Sigmoid colon (tissue), 4 donors: Measurements from ENCODE around the gene MBD2.

Experiments
- POLR2A ChIP-seq, 2 donors: fragments of 450-650 bp; IDR thresholded peaks; one replicate each; pipeline ENCODE4 v1.6.1; 2016; ENCODE audit warnings: antibody characterized with exemption in 2 of 2, mild to moderate bottlenecking in 2 of 2, moderate library complexity in 2 of 2
- POLR2AphosphoS5 ChIP-seq, 4 donors: sonication (generic); formaldehyde crosslinking; IDR thresholded peaks; one replicate each; pipeline ENCODE4 v1.6.1; 2017; ENCODE audit warnings: antibody characterized with exemption in 4 of 4
- TF ChIP-seq, protein P1 (sequence below), 4 experiments: fragments of 450-650 bp in 3 of 4; fragments of 200-600 bp in 1 of 4; IDR thresholded peaks; one replicate each; pipeline ENCODE4 v1.5.1; 2016 to 2019; ENCODE audit warnings: antibody characterized with exemption in 4 of 4, mild to moderate bottlenecking in 3 of 4, moderate library complexity in 2 of 4

DNA sequence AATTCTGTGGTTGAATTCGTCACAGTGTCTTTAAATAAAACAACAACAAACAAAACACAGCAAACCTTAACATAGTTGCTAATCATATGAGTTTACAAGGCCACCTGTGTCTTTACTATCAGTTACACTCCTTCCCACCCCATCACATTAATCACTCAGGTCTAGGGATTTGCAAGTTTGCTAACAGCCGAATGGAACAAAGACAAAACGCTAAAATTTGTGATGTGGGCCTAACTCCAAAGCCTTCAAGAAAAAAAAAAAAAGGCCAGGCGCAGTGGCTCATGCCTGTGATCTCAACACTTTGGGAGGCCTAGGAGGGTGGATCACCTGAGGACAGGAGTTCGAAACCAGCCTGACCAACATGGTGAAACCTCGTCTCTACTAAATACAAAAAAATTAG lies 44.3 kb upstream of the MBD2 start:
- TF ChIP-seq, protein P1, sequence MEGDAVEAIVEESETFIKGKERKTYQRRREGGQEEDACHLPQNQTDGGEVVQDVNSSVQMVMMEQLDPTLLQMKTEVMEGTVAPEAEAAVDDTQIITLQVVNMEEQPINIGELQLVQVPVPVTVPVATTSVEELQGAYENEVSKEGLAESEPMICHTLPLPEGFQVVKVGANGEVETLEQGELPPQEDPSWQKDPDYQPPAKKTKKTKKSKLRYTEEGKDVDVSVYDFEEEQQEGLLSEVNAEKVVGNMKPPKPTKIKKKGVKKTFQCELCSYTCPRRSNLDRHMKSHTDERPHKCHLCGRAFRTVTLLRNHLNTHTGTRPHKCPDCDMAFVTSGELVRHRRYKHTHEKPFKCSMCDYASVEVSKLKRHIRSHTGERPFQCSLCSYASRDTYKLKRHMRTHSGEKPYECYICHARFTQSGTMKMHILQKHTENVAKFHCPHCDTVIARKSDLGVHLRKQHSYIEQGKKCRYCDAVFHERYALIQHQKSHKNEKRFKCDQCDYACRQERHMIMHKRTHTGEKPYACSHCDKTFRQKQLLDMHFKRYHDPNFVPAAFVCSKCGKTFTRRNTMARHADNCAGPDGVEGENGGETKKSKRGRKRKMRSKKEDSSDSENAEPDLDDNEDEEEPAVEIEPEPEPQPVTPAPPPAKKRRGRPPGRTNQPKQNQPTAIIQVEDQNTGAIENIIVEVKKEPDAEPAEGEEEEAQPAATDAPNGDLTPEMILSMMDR (IDR thresholded peaks at IDR 0.05) = no peak
- TF ChIP-seq POLR2A (IDR thresholded peaks at IDR 0.05) (no peak), POLR2AphosphoS5 (IDR thresholded peaks at IDR 0.05) (no peak)
